ENCODE data around the gene TEPSIN. TPM values are rescaled to one million over a fixed set of nuclear protein-coding genes. Genes with fewer than 3 reads are reported as not detected.
A peak's percentile ranks its signal among the peaks of the same experiment; 100 is the strongest.

The TEPSIN gene
- polyA plus RNA-seq, 1 experiment = 19.4 TPM

DNA sequence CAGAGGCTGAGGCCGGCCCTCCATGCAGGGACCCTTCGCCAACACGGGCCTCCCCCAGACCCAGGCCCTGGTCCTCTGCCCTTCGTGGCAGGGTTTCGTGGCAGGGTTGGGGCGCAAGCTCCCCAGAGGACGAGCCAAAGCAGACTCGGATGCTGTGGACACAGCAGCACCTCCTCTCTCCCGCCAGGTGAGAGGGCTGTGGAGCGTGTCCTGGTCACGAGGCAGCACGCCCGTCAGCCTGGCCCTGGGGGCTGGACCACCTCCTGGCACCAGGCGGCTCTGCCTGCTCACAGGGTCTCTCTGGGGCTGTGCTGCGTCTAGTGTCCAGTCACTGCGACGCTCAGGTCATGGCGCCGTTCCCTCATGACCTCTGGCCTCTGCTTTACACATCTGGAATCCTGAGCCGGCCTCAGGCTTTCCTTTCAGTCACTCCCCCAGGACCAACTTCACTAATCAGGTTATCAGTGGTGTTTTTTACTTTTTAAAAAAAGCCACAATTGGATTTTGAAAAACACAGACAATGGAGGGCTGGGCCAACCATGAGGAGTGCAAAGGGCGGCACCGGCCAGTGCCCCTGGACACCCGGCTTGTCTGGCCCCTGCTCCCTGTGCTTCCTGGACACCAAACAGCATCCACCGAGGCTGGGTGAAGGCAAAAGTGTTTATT is 5.6 kb upstream of the TEPSIN start:
- Histone ChIP-seq H3K36me3 (ENCODE audit: control insufficient read depth, insufficient read depth, low read length) (peaks cover 25% of the 10 kb centered on the region), H3K27me3 (ENCODE audit: control insufficient read depth, insufficient read depth, low read length) (no peaks in the 10 kb centered on the region), H3K4me3 (ENCODE audit: low read depth, low read length) (no peak overlapping the region)
- no peak for DNase-seq (ENCODE audit: low read depth)
- ChIA-PET CTCF (interaction anchor here (0.6 kb wide), 1 partner anchor 252 kb away, joined by 3 read pairs; no protein-coding TSS in a partner anchor), POLR2A (no interaction called here)
- TF ChIP-seq, protein P1, sequence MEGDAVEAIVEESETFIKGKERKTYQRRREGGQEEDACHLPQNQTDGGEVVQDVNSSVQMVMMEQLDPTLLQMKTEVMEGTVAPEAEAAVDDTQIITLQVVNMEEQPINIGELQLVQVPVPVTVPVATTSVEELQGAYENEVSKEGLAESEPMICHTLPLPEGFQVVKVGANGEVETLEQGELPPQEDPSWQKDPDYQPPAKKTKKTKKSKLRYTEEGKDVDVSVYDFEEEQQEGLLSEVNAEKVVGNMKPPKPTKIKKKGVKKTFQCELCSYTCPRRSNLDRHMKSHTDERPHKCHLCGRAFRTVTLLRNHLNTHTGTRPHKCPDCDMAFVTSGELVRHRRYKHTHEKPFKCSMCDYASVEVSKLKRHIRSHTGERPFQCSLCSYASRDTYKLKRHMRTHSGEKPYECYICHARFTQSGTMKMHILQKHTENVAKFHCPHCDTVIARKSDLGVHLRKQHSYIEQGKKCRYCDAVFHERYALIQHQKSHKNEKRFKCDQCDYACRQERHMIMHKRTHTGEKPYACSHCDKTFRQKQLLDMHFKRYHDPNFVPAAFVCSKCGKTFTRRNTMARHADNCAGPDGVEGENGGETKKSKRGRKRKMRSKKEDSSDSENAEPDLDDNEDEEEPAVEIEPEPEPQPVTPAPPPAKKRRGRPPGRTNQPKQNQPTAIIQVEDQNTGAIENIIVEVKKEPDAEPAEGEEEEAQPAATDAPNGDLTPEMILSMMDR (IDR thresholded peaks at IDR 0.05; ENCODE audit: insufficient read depth, low read depth, low read length) = no peak

DNA sequence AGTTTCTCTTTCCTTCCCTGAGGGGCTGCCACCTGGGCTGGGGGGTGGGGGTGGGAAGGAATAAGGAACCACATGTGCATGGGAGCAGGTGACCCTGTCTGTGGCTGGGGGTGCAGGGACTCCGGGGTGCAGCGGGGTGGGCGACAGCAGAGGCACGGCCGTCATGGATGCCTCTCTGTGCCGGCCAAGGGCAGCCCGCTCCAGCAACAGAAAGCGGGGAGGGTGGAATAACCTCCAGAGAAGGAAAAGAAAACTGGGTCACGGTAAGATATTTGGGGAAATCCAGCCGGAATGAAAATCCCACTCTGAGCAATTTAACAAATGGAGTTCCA is 4.4 kb upstream of the TEPSIN start:
- CTCF ChIA-PET = no interaction called here
- POLR2A ChIA-PET = no interaction called here
- no peaks in the 10 kb centered on the region for H3K27me3 ChIP-seq (ENCODE audit: control insufficient read depth, insufficient read depth, low read length)
- H3K36me3 ChIP-seq (ENCODE audit: control insufficient read depth, insufficient read depth, low read length) = peaks cover 22% of the 10 kb centered on the region
- H3K4me3 ChIP-seq (ENCODE audit: low read depth, low read length) = no peak overlapping the region
- no peak for DNase-seq (ENCODE audit: low read depth)
- TF ChIP-seq, protein P1 (IDR thresholded peaks at IDR 0.05; ENCODE audit: insufficient read depth, low read depth, low read length) = no peak

DNA sequence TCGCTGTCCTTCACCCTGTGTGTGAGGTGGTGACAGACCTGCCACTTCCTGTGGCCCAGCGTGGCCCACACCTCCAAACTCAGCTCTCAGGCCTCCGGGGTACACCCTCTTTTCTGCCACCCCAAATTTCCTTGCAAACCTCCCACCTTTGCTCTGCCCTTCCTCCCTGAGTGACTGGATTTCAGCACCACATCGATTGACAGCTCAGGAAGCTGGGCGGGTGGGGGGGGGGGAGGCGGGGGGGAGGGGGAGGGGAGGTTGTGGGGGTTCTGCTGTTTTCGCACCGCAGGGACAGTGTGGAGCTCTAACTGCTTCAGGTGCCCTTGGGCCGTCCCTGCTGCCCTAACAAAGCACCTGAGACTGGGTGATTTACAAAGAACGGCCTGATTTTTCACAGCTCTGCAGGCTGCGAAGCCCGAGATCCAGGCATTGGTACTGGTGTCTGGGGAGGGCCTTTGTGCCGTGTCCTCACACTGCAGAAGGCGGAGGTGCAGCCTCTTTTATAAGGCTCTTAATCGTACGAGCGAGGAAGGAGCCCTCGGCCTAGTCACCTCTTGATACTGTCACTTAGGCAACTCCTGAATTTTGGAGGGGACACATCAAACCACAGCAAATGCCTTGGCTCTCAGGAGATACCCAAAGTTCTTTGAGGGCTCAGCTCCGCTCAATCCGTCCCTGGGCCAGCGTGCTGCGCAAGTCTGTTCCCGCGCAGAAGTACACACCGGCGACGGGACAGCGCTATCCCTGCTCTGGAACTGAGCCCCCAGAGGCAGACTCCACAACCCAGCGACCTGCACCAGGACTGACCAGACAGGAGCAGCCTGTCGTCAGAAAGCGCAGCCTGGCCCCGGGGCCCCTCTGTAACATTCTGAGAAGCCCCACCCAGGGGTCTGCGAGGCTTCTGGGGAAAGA is 3.8 kb upstream of the TEPSIN start:
- CTCF ChIA-PET = interaction anchor here (0.7 to 1.5 kb wide), 3 partner anchors 10 to 242 kb away, joined by 3 to 8 read pairs (median 3); no protein-coding TSS in a partner anchor
- no peaks in the 10 kb centered on the region for H3K27me3 ChIP-seq (ENCODE audit: control insufficient read depth, insufficient read depth, low read length)
- no peak overlapping the region for H3K4me3 ChIP-seq (ENCODE audit: low read depth, low read length)
- no peak for DNase-seq (ENCODE audit: low read depth)
- peaks cover 22% of the 10 kb centered on the region for H3K36me3 ChIP-seq (ENCODE audit: control insufficient read depth, insufficient read depth, low read length)
- TF ChIP-seq, protein P1 (IDR thresholded peaks at IDR 0.05; ENCODE audit: insufficient read depth, low read depth, low read length) = no peak
- POLR2A ChIA-PET = no interaction called here

DNA sequence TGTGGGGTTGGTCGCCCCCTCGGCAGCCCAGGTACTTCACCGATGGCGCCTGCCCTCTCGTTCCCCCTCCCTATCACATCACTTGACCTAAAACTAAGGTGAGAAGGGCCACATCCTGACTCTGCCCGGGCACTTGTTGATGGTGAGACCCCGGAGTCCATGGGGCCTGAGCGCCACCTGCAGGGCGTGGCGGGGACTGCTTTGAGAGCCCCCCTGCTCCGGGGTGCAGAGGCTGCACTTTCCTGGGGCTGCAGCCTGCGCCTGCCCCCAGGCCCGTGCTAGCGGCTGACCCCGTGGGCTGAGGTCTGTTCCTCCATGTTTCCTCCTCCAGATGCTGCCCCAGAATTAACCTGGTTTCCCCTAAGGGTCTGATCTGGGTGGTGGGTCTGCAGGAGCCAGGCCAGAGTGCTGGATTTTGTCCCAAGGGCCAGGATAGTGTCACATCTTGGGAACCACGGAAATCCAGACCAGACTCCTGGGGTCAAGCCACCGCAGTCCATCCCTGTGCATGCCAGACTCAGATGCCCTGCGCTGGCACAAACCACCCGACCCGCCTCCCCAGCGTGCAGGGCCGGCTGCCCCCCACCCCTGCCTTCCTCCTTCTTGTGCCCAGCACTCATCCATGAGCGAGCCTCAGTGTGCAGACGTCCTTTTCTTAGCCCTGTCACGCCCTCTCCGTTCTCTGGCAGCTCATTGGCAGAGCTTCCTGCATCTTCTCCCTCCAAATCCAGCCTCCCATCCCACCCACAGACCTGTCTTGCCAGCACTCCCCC is 3.0 kb upstream of the TEPSIN start:
- Histone ChIP-seq H3K27me3 (ENCODE audit: control insufficient read depth, insufficient read depth, low read length) (no peaks in the 10 kb centered on the region), H3K36me3 (ENCODE audit: control insufficient read depth, insufficient read depth, low read length) (peaks cover 22% of the 10 kb centered on the region), H3K4me3 (ENCODE audit: low read depth, low read length) (no peak overlapping the region)
- POLR2A ChIA-PET = no interaction called here
- CTCF ChIA-PET = interaction anchor here (0.7 to 1.5 kb wide), 3 partner anchors 9 to 243 kb away, joined by 3 to 8 read pairs (median 3); no protein-coding TSS in a partner anchor
- TF ChIP-seq, protein P1 (IDR thresholded peaks at IDR 0.05; ENCODE audit: insufficient read depth, low read depth, low read length) = peak; percentile 88
- no peak for DNase-seq (ENCODE audit: low read depth)
